Sigmoid colon (tissue), 7 donors: ENCODE data around the gene PAQR8. TPM values are rescaled to one million over a fixed set of nuclear protein-coding genes. Genes with fewer than 3 reads are reported as not detected.

Source experiments
- DNase-seq: peaks from one replicate; pipeline ENCODE4 v3.0.0-alpha.2; 2019
- H3K27ac ChIP-seq, 4 donors: fragments of 200-600 bp; sonication (generic); one replicate each; pipeline ENCODE4 v1.5.1; 2016 to 2019; ENCODE audit warnings: mild to moderate bottlenecking in 1 of 4
- H3K27me3 ChIP-seq, 3 donors: fragments of 200-600 bp; sonication (generic); one replicate each; pipeline ENCODE4 v1.5.1; 2019; ENCODE audit warnings: mild to moderate bottlenecking in 1 of 3
- H3K36me3 ChIP-seq, 4 donors: fragments of 200-600 bp; sonication (generic); one replicate each; pipeline ENCODE4 v1.5.1; 2016 to 2019
- H3K4me1 ChIP-seq, 4 donors: fragments of 200-600 bp; sonication (generic); one replicate each; pipeline ENCODE4 v1.5.1; 2017 to 2019
- H3K4me3 ChIP-seq, 4 donors: fragments of 200-600 bp; sonication (generic); one replicate each; pipeline ENCODE4 v1.5.1; 2017 to 2019; ENCODE audit warnings: mild to moderate bottlenecking in 2 of 4, moderate library complexity in 1 of 4
- H3K9me3 ChIP-seq, 4 donors: fragments of 200-600 bp in 3 of 4; sonication (generic) in 3 of 4; one replicate each; pipeline versions ENCODE4 v1.5.1 to v1.6.1; 2013 to 2019
- CTCF ChIP-seq, 4 experiments: fragments of 450-650 bp in 3 of 4; fragments of 200-600 bp in 1 of 4; IDR thresholded peaks; one replicate each; pipeline ENCODE4 v1.5.1; 2016 to 2019; ENCODE audit warnings: antibody characterized with exemption in 4 of 4, mild to moderate bottlenecking in 3 of 4, moderate library complexity in 2 of 4
- EP300 ChIP-seq, 4 donors: sonication (generic); formaldehyde crosslinking; IDR thresholded peaks; one replicate each; pipeline ENCODE4 v1.6.1; 2017; ENCODE audit warnings: antibody characterized with exemption in 4 of 4
- POLR2A ChIP-seq, 2 donors: fragments of 450-650 bp; IDR thresholded peaks; one replicate each; pipeline ENCODE4 v1.6.1; 2016; ENCODE audit warnings: antibody characterized with exemption in 2 of 2, mild to moderate bottlenecking in 2 of 2, moderate library complexity in 2 of 2
- POLR2AphosphoS5 ChIP-seq, 4 donors: sonication (generic); formaldehyde crosslinking; IDR thresholded peaks; one replicate each; pipeline ENCODE4 v1.6.1; 2017; ENCODE audit warnings: antibody characterized with exemption in 4 of 4
- WGBS, 2 donors: extraction: QIAGEN DNeasy Blood & Tissue Kit; methylation state at CpG; one replicate each; pipeline ENCODE4 v1.1.7; 2013; 5-methylcytosine and 5-hydroxymethylcytosine counted together
- intact Hi-C: fragments of 100-400 bp; cut with DNase I; formaldehyde crosslinking; loops from one replicate; pipeline ENCODE4 v1.15.1; 2023
- polyA plus RNA-seq, 3 donors: library from polyadenylated mRNA; stranded (reverse); fragments of 200-250 nt; gene quantifications; one replicate each; pipeline ENCODE4 v1.2.3, GENCODE V29; 2013
- total RNA-seq, 4 donors: library from RNA; depleted of rRNA; stranded (reverse); fragments of >200 nt; gene quantifications; one replicate each; pipeline ENCODE4 v1.1.0, GENCODE V29; 2016
- donor health status: healthy with polysubstance abuse.
- donor health status: Bipolar disorder and iron deficiency.
- donor health status: healthy.

The PAQR8 gene
- total and polyA plus RNA-seq, 7 donors: 12.2 to 49.2 (median 15.6) TPM

GRCh38 chr6:52403627-52404026 lies 41.7 kb downstream of the PAQR8 start:
- 22 to 76% methylated on average over 9 of the region's 9 CpGs for WGBS, 2 donors
- intact Hi-C loops: no loop called here
- Histone ChIP-seq H3K4me3 (no peak overlapping the region), H3K9me3 (no peaks in the 10 kb centered on the region), H3K4me1 (peaks cover 0 to 16% (median 8%) of the 10 kb centered on the region in 4 donors), H3K27me3 (no peaks in the 10 kb centered on the region), H3K36me3 (peaks cover 0 to 24% (median 6%) of the 10 kb centered on the region in 4 donors), H3K27ac (peak overlapping the region in 1 of 4 donors; percentile 24)
- no peak for DNase-seq
- no peak for TF ChIP-seq EP300 (IDR thresholded peaks at IDR 0.05)
- no peak for TF ChIP-seq CTCF (IDR thresholded peaks at IDR 0.05)
- peak in 2 of 4 donors; percentile 11 to 48 for TF ChIP-seq POLR2AphosphoS5 (IDR thresholded peaks at IDR 0.05)
- no peak for TF ChIP-seq POLR2A (IDR thresholded peaks at IDR 0.05)

GRCh38 chr6:52405243-52405642 lies 43.3 kb downstream of the PAQR8 start:
- 93 to 96% methylated on average over 1 of the region's 1 CpG for WGBS, 2 donors
- TF ChIP-seq POLR2A (IDR thresholded peaks at IDR 0.05): no peak
- TF ChIP-seq POLR2AphosphoS5 (IDR thresholded peaks at IDR 0.05): no peak
- TF ChIP-seq EP300 (IDR thresholded peaks at IDR 0.05): no peak
- no peak for TF ChIP-seq CTCF (IDR thresholded peaks at IDR 0.05)
- Histone ChIP-seq H3K4me3 (no peak overlapping the region), H3K27ac (no peak overlapping the region), H3K27me3 (no peaks in the 10 kb centered on the region), H3K4me1 (peaks cover 0 to 11% (median 5%) of the 10 kb centered on the region in 4 donors), H3K36me3 (peaks cover 0 to 24% (median 6%) of the 10 kb centered on the region in 4 donors), H3K9me3 (no peaks in the 10 kb centered on the region)
- intact Hi-C loops: no loop called here
- no peak for DNase-seq

DNA sequence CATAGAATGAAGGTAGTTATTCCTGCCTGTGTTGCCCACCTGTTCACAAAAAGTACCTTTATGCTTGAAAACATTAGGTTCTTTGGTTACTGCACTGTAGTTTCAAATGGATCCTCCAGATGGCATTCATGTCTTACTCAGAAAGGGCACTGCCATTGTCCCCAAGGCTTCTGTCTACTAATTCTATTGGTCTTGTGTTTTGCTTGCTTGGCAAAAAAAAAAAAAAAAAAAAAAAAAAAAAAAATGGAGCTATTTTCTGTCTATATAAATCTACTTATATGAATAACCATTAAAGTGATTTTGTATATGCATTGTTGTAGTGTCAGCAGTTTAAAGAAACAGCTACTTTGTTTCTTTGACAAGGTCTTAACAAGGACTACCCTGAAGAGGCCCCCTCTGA lies 45.5 kb downstream of the PAQR8 start:
- no peaks in the 10 kb centered on the region for H3K27me3 ChIP-seq
- H3K4me3 ChIP-seq: no peak overlapping the region
- H3K9me3 ChIP-seq: no peaks in the 10 kb centered on the region
- no peak for DNase-seq
- H3K36me3 ChIP-seq: peaks cover 0 to 24% (median 6%) of the 10 kb centered on the region in 4 donors
- no peak overlapping the region for H3K27ac ChIP-seq
- H3K4me1 ChIP-seq: peaks cover 0 to 24% (median 19%) of the 10 kb centered on the region in 4 donors
- intact Hi-C loops: no loop called here
- no peak for TF ChIP-seq EP300 (IDR thresholded peaks at IDR 0.05)
- TF ChIP-seq POLR2AphosphoS5 (IDR thresholded peaks at IDR 0.05): no peak
- no peak for TF ChIP-seq POLR2A (IDR thresholded peaks at IDR 0.05)
- TF ChIP-seq CTCF (IDR thresholded peaks at IDR 0.05): peak in 1 of 4 experiments; percentile 11

DNA sequence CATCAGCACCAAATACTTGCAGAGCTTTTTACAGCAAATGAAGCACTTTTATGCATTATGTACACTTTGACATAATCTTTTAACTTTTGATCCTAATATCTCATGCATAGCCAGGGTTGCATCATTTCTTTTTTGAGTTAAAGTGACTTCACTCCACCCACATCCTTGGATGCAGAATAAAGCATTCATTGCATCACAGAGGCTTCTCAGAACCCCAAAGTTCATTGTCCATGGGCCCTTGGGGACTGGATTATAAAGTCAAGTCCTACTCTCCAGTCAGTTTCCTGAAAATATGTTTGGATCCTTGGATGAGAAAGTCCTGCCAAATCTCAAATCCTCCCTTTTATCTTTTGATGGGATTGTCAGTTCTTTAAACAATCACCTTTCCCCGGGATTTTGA lies 47.5 kb downstream of the PAQR8 start:
- intact Hi-C loops: no loop called here
- Histone ChIP-seq H3K4me3 (no peak overlapping the region), H3K27me3 (no peaks in the 10 kb centered on the region), H3K9me3 (no peaks in the 10 kb centered on the region), H3K4me1 (peaks cover 0 to 18% (median 15%) of the 10 kb centered on the region in 4 donors), H3K36me3 (peaks cover 0 to 10% (median 0%) of the 10 kb centered on the region in 4 donors), H3K27ac (no peak overlapping the region)
- no peak for TF ChIP-seq POLR2A (IDR thresholded peaks at IDR 0.05)
- no peak for TF ChIP-seq CTCF (IDR thresholded peaks at IDR 0.05)
- no peak for TF ChIP-seq POLR2AphosphoS5 (IDR thresholded peaks at IDR 0.05)
- TF ChIP-seq EP300 (IDR thresholded peaks at IDR 0.05): no peak
- WGBS, 2 donors: 83 to 84% methylated on average over 1 of the region's 1 CpG
- no peak for DNase-seq

DNA sequence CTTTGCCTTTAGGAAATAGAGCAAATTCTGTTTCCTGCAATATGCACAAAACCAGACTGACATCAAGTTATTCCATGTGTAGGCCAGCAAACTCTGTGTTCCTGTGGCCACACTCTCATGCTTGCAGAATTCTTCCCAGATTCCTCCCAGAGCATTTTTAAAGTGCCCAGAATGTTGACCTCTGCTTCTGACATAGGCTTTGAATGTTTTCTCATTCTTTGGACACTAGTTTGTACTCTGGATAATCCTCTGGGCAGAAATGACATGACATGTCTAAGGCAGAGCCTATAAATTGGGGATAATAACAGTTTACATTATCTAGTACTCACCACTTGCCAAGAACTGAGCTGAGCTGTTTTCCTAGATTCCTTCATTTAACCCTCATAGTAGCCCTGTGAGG lies 49.0 kb downstream of the PAQR8 start:
- TF ChIP-seq EP300 (IDR thresholded peaks at IDR 0.05) (no peak), POLR2A (IDR thresholded peaks at IDR 0.05) (no peak), POLR2AphosphoS5 (IDR thresholded peaks at IDR 0.05) (no peak), CTCF (IDR thresholded peaks at IDR 0.05) (no peak)
- Histone ChIP-seq H3K4me3 (no peak overlapping the region), H3K9me3 (no peaks in the 10 kb centered on the region), H3K27me3 (no peaks in the 10 kb centered on the region), H3K27ac (peak overlapping the region in 1 of 4 donors; percentile 45), H3K36me3 (no peaks in the 10 kb centered on the region), H3K4me1 (peaks cover 0 to 18% (median 15%) of the 10 kb centered on the region in 4 donors)
- intact Hi-C loops: no loop called here
- DNase-seq: no peak
